Femur (tissue), 1 donor: ENCODE results near the gene SCUBE1.

Experiments used
- DNase-seq: peaks from one replicate; pipeline ENCODE4 v3.0.0-alpha.2; 2017

SCUBE1 gene

GRCh38 chr22:43150731-43151206 lies 192.4 kb downstream of the SCUBE1 start:
- no peak for DNase-seq

GRCh38 chr22:43148581-43148980 lies 194.6 kb downstream of the SCUBE1 start:
- DNase-seq, result no peak

- no peak for DNase-seq
Measured at GRCh38 chr22:43147821-43148220, 195.4 kb downstream of the SCUBE1 start.
